Adrenal gland (tissue), 12 donors: ENCODE data around the gene GPR35. TPM values are rescaled to one million over a fixed set of nuclear protein-coding genes. Genes with fewer than 3 reads are reported as not detected.
A peak's percentile ranks its signal among the peaks of the same experiment; 100 is the strongest.

ENCODE experiments used
- DNase-seq, 7 donors: peaks; one replicate each; pipeline ENCODE4 v3.0.0-alpha.2; 2019 to 2020
- H3K27ac ChIP-seq, 5 donors: fragments of 200-600 bp; sonication (generic) in 4 of 5; 1 replicate in 3 of 5; 2 replicates in 2 of 5; pipeline versions ENCODE4 v1.5.1 to v1.8.0; 2016 to 2020; ENCODE audit warnings: mild to moderate bottlenecking in 1 of 5
- H3K27me3 ChIP-seq: fragments of 200-600 bp; 2 replicates; pipeline ENCODE4 v1.8.0; 2021
- H3K36me3 ChIP-seq, 2 donors: fragments of 200-600 bp; replicated peaks in 1 of 2; 1 replicate in 1 of 2; 2 replicates in 1 of 2; pipeline versions ENCODE4 v1.5.1 to v1.8.0; 2018 to 2022
- H3K4me1 ChIP-seq, 2 donors: fragments of 200-600 bp; replicated peaks in 1 of 2; 1 replicate in 1 of 2; 2 replicates in 1 of 2; pipeline versions ENCODE4 v1.5.1 to v1.8.0; 2018 to 2021
- H3K4me3 ChIP-seq, 4 donors: fragments of 200-600 bp; sonication (generic) in 3 of 4; one replicate each; pipeline ENCODE4 v1.5.1; 2016 to 2018
- H3K9me3 ChIP-seq, 3 donors: fragments of 200-600 bp; sonication (generic) in 1 of 3; replicated peaks in 1 of 3; 1 replicate in 2 of 3; 2 replicates in 1 of 3; pipeline versions ENCODE4 v1.5.1 to v1.8.0; 2016 to 2021
- POLR2A ChIP-seq, 2 donors: fragments of 450-650 bp; IDR thresholded peaks; one replicate each; pipeline ENCODE4 v1.6.1; 2017; ENCODE audit warnings: antibody characterized with exemption in 2 of 2, mild to moderate bottlenecking in 2 of 2, moderate library complexity in 1 of 2
- WGBS, 4 donors: extraction: QIAGEN DNeasy Blood & Tissue Kit in 2 of 4; methylation state at CpG; one replicate each; pipeline versions ENCODE4 v1.1.5 to v1.1.7; 2013 to 2017; 5-methylcytosine and 5-hydroxymethylcytosine counted together
- intact Hi-C, 2 donors: fragments of 100-400 bp; cut with DNase I; formaldehyde crosslinking; loops; one replicate each; pipeline versions ENCODE4 v1.14.1 to v1.15.0; 2022 to 2023
- polyA plus RNA-seq, 3 donors: library from polyadenylated mRNA; stranded (reverse); fragments of 200-250 nt in 2 of 3; fragments of 350-450 nt in 1 of 3; fragmentation: Illumina TruSeq in 1 of 3; extraction: RNeasy Lipid Tissue Mini Kit (QIAGEN cat#74804) in 1 of 3; gene quantifications; one replicate each; pipeline ENCODE4 v1.2.3, GENCODE V29; 2013 to 2014
- total RNA-seq, 9 donors: library from RNA; depleted of rRNA in 4 of 9; stranded (reverse); fragments of >200 nt in 4 of 9; fragments of 120-200 nt in 1 of 9; fragmentation: NEBNext Ultra II Directional in 1 of 9; extraction: Animal tissue kit (Norgen Biotek cat#: 25700) in 1 of 9; gene quantifications; one replicate each; pipeline versions ENCODE4 v1.1.0 to v1.2.4, GENCODE V29; 2013 to 2023
- TF ChIP-seq, protein P1 (sequence below), 6 experiments: fragments of 450-650 bp in 4 of 6; fragments of 200-600 bp in 2 of 6; sonication (generic) in 1 of 6; IDR thresholded peaks; 1 replicate in 5 of 6; 2 replicates in 1 of 6; pipeline versions ENCODE4 v1.5.1 to v1.8.0; 2016 to 2021; ENCODE audit warnings: antibody characterized with exemption in 6 of 6, mild to moderate bottlenecking in 2 of 6, moderate library complexity in 1 of 6
- donor health status: healthy with polysubstance abuse.
- donor health status: Bipolar disorder and iron deficiency.
- donor health status: DM: yes; HTN: yes; CAD: no.
- donor health status: DM: no; HTN: no; CAD: no.
- donor health status: DM: no; HTN: no; CAD: no.
- donor health status: DM: yes; HTN: yes; CAD: no.

GPR35 gene
- total and polyA plus RNA-seq, 12 donors, result 0.07 to 5.7 (median 1.0) TPM; not detected in 1

DNA sequence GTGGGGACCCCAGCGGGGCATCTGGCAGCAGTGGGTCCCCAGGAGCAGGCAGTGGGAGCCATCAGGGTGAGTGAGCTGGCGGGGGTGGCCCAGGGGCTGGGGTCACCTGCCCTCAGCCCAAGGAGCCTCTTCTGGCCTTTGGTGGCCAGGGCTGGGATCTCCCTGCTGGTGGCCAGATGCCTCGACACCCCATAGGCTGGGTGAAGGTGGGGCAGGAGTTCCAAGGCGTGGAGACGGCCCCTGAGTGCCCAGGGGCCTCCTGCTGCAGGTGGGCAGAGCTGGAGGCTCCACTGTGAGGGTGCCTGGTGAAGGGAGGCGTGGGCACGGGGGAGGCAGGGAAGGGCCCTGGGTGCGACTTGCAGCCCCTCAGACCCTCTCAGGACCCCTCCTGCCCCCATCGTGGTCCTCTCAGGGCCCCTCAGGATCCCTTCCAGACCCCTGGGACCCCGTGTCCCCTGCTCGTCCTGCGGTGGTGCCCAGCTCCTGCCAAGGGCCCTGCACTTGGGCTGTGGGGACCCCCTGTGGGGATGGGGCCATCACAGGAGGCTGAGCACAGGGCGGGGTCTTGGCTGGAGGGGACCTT, 5.0 kb upstream of the GPR35 start:
- DNase-seq, result peak in 3 of 7 donors; percentile 6 to 12 (median 9)
- 79 to 94% (median 87%) methylated on average over 3 to 13 of the region's 13 CpGs for WGBS, 4 donors
- Histone ChIP-seq H3K4me1 (no peaks in the 10 kb centered on the region), H3K9me3 (no peaks in the 10 kb centered on the region), H3K27ac (no peak overlapping the region), H3K36me3 (no peaks in the 10 kb centered on the region), H3K27me3 (no peaks in the 10 kb centered on the region), H3K4me3 (no peak overlapping the region)
- TF ChIP-seq POLR2A (IDR thresholded peaks at IDR 0.05), result no peak
- TF ChIP-seq, protein P1, sequence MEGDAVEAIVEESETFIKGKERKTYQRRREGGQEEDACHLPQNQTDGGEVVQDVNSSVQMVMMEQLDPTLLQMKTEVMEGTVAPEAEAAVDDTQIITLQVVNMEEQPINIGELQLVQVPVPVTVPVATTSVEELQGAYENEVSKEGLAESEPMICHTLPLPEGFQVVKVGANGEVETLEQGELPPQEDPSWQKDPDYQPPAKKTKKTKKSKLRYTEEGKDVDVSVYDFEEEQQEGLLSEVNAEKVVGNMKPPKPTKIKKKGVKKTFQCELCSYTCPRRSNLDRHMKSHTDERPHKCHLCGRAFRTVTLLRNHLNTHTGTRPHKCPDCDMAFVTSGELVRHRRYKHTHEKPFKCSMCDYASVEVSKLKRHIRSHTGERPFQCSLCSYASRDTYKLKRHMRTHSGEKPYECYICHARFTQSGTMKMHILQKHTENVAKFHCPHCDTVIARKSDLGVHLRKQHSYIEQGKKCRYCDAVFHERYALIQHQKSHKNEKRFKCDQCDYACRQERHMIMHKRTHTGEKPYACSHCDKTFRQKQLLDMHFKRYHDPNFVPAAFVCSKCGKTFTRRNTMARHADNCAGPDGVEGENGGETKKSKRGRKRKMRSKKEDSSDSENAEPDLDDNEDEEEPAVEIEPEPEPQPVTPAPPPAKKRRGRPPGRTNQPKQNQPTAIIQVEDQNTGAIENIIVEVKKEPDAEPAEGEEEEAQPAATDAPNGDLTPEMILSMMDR (IDR thresholded peaks at IDR 0.05), result no peak
- intact Hi-C loops, result no loop called here

DNA sequence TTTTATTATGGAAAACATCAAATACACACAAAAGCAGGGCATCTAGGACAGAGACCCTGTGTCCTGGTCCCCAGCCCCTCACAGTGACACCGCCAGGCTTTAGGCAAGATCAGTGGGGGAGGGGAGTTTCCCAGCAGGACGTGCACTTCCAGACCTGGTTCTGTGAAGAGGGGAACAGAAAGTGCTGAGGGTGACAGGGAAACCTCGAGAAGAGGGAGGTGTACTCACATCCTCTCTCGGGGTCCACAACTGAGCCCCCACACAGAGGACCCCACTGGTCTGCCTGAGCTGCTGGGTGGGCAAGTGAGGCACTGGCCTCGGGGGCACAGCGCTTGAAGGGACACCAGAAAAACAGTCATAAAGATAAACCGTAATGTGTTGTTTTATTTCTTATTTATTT, 4.4 kb upstream of the GPR35 start:
- DNase-seq, result peak in 3 of 7 donors; percentile 5 to 10 (median 10)

DNA sequence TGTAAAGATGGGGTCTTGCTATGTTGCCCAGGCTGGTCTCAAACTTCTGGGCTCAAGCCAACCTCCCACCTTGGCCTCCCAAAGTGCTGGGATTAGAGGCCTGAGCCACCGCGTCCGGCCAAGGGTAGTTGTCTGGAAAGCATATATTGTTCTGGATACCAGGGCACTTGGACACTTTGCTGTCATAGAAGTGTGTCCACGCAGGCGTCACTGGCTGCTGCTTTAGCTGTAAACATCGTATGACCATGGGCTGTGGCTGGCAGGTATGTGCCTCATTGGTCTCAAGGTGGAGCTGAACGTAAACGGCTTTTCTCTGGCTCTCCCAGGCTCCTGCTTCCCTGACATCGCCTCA, 3.2 kb upstream of the GPR35 start:
- TF ChIP-seq, protein P1 (IDR thresholded peaks at IDR 0.05), result no peak
- no peak for TF ChIP-seq POLR2A (IDR thresholded peaks at IDR 0.05)
- no peaks in the 10 kb centered on the region for H3K27me3 ChIP-seq
- H3K9me3 ChIP-seq, result no peaks in the 10 kb centered on the region
- DNase-seq, result peak in 2 of 7 donors; percentile 5 to 9
- 74 to 88% (median 77%) methylated on average over 8 to 9 of the region's 9 CpGs for WGBS, 4 donors
- no peak overlapping the region for H3K27ac ChIP-seq
- intact Hi-C loops, result no loop called here
- no peaks in the 10 kb centered on the region for H3K36me3 ChIP-seq
- no peak overlapping the region for H3K4me3 ChIP-seq
- no peaks in the 10 kb centered on the region for H3K4me1 ChIP-seq

More for the DNA sequence above, 4.4 kb upstream of the GPR35 start:
- WGBS, 4 donors, result 74 to 80% (median 78%) methylated on average over 6 to 7 of the region's 7 CpGs
- Histone ChIP-seq H3K4me3 (no peak overlapping the region), H3K27me3 (no peaks in the 10 kb centered on the region), H3K27ac (no peak overlapping the region), H3K9me3 (no peaks in the 10 kb centered on the region), H3K4me1 (no peaks in the 10 kb centered on the region), H3K36me3 (no peaks in the 10 kb centered on the region)
- intact Hi-C loops, result no loop called here
- TF ChIP-seq, protein P1 (IDR thresholded peaks at IDR 0.05), result no peak
- TF ChIP-seq POLR2A (IDR thresholded peaks at IDR 0.05), result no peak

DNA sequence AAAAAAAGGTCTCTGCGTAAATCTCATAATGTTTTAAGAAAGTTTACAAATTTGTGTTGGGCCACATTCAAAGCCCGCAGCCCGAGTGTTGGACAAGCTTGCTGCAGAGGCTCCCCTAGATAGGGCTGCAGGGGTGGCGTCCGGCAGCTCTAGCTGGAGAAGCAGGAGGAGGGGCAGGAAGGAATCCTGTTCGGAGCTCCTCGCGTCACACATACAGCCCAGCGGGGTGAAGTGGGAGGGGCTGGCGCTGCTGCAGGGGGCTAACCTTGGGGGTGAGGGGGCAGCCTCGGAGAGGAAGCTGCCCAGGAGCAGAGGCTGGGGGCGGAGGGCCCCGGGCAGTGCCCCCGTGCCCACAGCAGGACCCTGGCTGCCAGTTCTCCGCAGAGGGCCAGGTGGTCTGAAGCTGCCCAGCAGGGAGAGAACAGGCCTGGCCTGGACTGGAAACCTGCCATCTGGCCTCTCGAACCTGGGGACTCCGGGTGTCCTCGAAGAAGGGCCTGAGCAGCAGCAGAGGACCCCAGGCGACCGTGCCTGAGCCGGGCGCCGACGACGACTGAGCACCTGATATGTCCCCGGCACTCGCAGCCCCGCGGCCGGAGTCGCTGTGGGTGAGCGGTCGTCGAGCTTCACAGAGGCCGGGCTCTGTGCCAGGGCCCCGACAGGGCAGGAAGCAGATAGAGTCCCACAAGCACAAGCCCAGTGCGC, 2.6 kb upstream of the GPR35 start:
- peak in 3 of 7 donors; percentile 7 to 18 (median 12) for DNase-seq
- Histone ChIP-seq H3K9me3 (no peaks in the 10 kb centered on the region), H3K4me3 (no peak overlapping the region), H3K27me3 (no peaks in the 10 kb centered on the region), H3K27ac (no peak overlapping the region), H3K36me3 (no peaks in the 10 kb centered on the region), H3K4me1 (no peaks in the 10 kb centered on the region)
- intact Hi-C loops, result no loop called here
- 55 to 60% (median 58%) methylated on average over 20 to 37 of the region's 37 CpGs for WGBS, 4 donors
- TF ChIP-seq, protein P1 (IDR thresholded peaks at IDR 0.05), result no peak
- no peak for TF ChIP-seq POLR2A (IDR thresholded peaks at IDR 0.05)
